PFSK-1 (cell line): ENCODE results near the gene DRAXIN.

ENCODE experiments used
- FOXP2 ChIP-seq: optimal IDR thresholded peaks from 2 replicates; pipeline ENCODE3; 2011; ENCODE audit warnings: borderline replicate concordance, control low read depth, inconsistent platforms; ENCODE audit not compliant: insufficient read depth; ENCODE audit errors: extremely low read length, extremely low read depth
- POLR2AphosphoS5 ChIP-seq: IDR thresholded peaks from 2 replicates; pipeline ENCODE4 v1.6.1; 2012; ENCODE audit warnings: low read depth, mild to moderate bottlenecking, control low read depth, low read length, moderate library complexity
- SIN3A ChIP-seq: IDR thresholded peaks from 2 replicates; pipeline ENCODE4 v1.6.1; 2012; ENCODE audit warnings: mild to moderate bottlenecking, low read length, moderate library complexity, borderline replicate concordance; ENCODE audit not compliant: insufficient read depth
- TAF1 ChIP-seq: IDR thresholded peaks from 2 replicates; pipeline ENCODE4 v1.6.1; 2012; ENCODE audit warnings: low read length, control low read depth, borderline replicate concordance; ENCODE audit not compliant: insufficient read depth
- TF ChIP-seq, protein P1 (sequence below), 2 experiments: IDR thresholded peaks; 2 replicates each; pipeline versions ENCODE4 v1.6.1 to v1.8.0; 2011 to 2012; ENCODE audit warnings: low read depth in 2 of 2, low read length in 2 of 2, control low read depth in 1 of 2, inconsistent platforms in 1 of 2, mild to moderate bottlenecking in 1 of 2, moderate library complexity in 1 of 2; ENCODE audit not compliant: insufficient read depth in 1 of 2

DRAXIN gene

DNA sequence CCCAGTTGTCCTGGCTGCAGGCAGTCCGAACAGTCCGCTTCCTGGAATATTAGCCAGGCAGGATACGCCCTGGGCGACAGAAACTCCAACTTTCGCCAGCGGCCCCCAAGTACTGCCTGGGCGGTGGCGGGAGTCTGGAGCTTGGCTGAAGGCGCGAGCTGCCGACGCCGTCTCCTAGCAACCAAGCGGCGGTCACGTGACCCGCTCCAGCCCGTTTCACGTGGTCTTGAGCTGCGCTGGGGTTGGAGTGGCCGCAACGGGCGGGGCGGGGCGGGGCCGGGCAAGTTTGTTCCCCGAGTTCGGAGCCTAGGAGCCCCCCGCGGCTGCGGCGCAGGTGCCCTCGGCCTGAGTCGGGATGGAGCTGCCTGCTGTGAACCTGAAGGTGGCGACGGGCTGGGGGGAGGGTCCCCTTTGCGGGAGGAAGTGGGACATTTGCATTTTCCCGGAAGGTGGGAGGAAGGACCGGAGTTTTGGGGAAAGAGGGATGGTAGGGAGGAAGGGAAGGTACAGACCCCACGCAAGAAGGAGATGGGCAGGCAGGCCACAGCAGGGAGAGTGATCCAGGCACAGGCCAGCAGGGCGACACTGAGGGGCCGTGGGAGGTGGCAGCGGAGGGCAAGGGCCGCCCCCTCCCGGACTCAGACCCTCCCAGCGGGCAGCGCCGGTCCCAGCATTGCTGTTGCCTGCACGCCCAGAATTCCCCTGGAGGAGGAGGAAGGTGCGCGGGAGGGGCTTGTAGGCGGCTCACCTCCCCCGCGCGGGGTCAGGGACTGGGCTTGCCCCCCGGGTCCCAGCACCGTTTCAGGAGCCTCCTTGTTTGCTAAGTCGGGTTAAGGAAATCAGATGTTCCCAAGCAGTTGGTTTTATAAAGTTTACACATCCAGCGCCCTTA, 44.6 kb downstream of the DRAXIN start, which contains the start of gene AGTRAP:
Gene AGTRAP, plus strand, starts transcription at position 283 of the 892 bp plus-strand sequence. Its CDS starts 73 bp downstream, at position 356.
- TF ChIP-seq FOXP2 (peak; percentile 8), SIN3A (peak; percentile 84; the same call in 1 of the 2 replicates), POLR2AphosphoS5 (peak; percentile 33; the same call in 1 of the 2 replicates)
- TF ChIP-seq, protein P1, sequence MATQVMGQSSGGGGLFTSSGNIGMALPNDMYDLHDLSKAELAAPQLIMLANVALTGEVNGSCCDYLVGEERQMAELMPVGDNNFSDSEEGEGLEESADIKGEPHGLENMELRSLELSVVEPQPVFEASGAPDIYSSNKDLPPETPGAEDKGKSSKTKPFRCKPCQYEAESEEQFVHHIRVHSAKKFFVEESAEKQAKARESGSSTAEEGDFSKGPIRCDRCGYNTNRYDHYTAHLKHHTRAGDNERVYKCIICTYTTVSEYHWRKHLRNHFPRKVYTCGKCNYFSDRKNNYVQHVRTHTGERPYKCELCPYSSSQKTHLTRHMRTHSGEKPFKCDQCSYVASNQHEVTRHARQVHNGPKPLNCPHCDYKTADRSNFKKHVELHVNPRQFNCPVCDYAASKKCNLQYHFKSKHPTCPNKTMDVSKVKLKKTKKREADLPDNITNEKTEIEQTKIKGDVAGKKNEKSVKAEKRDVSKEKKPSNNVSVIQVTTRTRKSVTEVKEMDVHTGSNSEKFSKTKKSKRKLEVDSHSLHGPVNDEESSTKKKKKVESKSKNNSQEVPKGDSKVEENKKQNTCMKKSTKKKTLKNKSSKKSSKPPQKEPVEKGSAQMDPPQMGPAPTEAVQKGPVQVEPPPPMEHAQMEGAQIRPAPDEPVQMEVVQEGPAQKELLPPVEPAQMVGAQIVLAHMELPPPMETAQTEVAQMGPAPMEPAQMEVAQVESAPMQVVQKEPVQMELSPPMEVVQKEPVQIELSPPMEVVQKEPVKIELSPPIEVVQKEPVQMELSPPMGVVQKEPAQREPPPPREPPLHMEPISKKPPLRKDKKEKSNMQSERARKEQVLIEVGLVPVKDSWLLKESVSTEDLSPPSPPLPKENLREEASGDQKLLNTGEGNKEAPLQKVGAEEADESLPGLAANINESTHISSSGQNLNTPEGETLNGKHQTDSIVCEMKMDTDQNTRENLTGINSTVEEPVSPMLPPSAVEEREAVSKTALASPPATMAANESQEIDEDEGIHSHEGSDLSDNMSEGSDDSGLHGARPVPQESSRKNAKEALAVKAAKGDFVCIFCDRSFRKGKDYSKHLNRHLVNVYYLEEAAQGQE (IDR thresholded peaks at IDR 0.05; ENCODE audit: insufficient read depth in 1 of 2, low read depth in 2 of 2, low read length in 2 of 2) = no peak

DNA sequence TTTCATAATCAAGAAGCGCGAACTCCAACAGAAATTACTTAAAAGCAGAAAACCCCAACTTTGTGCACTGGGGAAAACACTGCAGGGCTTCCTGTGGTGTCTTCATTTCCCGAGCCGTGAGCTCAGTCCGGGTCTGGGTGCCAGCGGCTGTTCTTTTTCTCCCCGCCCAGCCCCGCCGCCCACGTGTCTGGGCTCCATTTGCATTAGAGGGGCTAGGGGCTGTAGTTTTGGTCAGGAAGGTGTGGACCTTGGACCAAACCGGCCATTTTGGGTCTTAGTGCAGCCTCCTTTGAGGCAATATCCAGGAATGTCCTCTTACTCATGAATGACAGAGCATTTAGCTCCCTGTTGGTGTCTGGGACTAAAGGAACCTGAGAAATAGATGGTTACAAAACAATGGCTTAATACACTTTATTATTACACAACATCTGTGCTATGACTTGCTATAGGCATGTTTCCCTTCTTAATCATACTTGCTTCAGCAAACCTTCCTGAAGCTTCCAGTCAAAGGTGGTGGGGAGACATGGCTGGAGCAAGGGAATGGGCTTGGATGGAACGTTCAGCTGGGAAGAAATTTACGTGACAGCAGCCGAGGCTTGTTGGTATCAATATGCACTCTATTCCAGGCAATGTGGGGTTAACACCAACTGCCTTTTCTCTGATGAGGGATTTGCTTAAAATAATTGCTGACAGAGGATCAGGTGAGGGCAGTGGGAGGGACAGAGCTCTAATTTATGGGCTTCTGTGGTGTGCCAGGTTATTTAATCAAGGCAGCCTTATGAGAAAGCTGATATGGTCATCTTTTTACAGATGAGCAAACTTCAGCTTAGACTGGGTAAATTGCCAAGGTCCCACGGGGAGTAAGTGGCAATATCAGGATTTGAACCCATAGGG, 45.5 kb downstream of the DRAXIN start:
- TF ChIP-seq FOXP2 (no peak), SIN3A (no peak), POLR2AphosphoS5 (no peak), TAF1 (no peak)
- TF ChIP-seq, protein P1 (IDR thresholded peaks at IDR 0.05; ENCODE audit: insufficient read depth in 1 of 2, low read depth in 2 of 2, low read length in 2 of 2) = no peak

DNA sequence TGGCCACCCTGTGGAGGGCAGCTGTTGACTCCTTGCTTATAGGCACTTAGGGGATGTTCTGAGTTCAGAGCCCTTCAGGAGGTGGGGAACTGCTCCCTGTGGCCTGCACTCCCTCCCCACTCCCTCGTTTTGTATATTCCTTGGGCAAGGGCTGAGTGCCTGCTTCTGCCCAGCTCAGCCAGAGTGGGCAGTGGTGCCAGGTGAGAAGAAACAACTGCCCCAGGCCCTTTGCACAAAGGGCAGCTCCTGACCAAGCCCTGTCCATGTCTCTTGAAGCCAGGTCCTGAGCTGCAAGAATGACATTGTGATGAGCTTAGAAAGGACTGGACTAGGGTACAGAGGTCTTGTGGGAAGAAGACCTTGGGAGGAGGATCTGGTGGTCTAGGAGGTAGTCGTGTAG, 46.6 kb downstream of the DRAXIN start:
- TF ChIP-seq POLR2AphosphoS5 (no peak), SIN3A (no peak), FOXP2 (no peak), TAF1 (no peak)
- TF ChIP-seq, protein P1 (IDR thresholded peaks at IDR 0.05; ENCODE audit: insufficient read depth in 1 of 2, low read depth in 2 of 2, low read length in 2 of 2) = no peak

DNA sequence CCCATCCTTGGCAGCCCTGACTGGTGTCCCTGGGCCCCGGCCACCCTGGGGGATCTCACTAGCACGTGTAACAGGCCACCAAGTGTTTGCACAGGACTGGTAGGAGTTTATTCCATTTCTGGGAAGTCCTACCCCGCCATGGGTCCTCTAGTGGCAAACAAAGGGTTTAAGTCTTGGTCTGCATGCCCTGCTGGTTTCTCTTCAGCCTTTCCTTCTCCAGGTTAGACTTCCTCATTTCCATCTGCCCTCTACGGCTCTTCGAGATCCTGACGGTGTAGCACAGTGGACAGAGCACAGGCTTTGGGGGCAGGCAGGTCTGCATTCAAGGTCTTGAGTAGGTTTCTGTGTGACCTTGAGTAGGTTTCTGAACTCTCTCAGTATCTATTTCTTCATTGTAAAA, 47.3 kb downstream of the DRAXIN start:
- TF ChIP-seq POLR2AphosphoS5 (no peak), FOXP2 (no peak), SIN3A (no peak), TAF1 (no peak)
- TF ChIP-seq, protein P1 (IDR thresholded peaks at IDR 0.05; ENCODE audit: insufficient read depth in 1 of 2, low read depth in 2 of 2, low read length in 2 of 2) = no peak
